ENCODE results near the gene NEUROD2. TPM values are rescaled to one million over a fixed set of nuclear protein-coding genes. Genes with fewer than 3 reads are reported as not detected.
A peak's percentile ranks its signal among the peaks of the same experiment; 100 is the strongest.

Gene NEUROD2
- total and polyA plus RNA-seq, 2 of the 13 experiments (the other 11 are each of a cell fraction or from before 2014, with no cell fraction given), result not detected

DNA sequence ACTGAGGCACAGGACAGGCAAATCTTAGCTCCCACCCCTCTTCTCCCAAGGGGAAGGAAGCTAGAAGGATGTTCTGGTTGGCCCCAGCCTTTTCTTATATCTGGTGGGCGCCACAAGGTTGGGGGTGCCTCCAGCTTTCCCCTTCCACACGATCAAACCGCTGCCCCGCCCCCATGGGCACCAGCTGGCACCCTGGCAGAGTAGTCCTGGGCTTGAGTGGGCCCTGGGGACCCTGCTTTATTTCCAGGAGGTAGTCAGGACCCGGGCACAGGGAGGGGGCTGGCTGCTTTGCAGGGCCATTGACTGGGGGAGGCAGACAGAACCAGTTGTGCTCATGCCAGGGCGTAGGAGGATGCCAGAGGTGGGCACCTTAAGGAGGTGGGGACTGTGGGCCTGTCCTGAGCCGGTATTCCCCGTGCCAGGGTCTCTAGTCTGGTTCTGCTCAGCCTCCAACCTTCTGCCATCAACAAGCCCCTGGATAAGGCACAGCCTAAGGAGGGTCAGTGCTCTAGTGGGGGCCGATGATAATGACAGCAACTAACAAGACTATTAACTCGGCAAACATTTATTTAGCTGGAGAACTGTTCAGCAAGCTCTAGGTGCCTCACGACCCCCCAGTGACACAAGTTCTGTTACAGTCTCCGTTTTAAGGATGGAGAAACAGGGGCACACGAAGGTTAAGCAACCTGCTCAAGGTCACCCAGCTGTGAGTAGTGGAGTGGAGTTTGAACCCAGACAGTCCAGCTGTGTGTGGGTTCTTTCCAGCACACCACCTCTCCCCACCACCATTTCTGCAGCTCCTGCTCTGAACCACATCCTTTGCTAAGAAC lies 11.5 kb upstream of the NEUROD2 start (continued):
- TF ChIP-seq, protein P1, sequence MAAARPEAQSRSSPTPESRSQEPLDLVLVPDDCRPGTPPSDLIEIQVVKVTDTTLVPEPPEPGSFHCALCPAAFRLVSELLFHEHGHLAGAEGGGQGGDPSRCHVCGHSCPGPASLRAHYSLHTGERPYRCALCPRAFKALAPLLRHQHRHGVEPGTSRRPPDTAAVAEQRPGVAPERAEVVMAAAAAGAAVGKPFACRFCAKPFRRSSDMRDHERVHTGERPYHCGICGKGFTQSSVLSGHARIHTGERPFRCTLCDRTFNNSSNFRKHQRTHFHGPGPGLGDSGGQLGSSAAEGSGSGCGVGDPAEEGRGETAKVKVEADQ (CRISPR knock-in tag; IDR thresholded peaks at IDR 0.05; ENCODE audit: borderline replicate concordance), result no peak
- 0 out of 2 replicates have a peak, but pooled peaks have one; percentile 38 for TF ChIP-seq ZSCAN25 (CRISPR knock-in tag; IDR thresholded peaks at IDR 0.05)
- TF ChIP-seq MED1 (CRISPR knock-in tag; IDR thresholded peaks at IDR 0.05), result no peak
- TF ChIP-seq NR2F6 (IDR thresholded peaks at IDR 0.05), result no peak
- 0 out of 2 replicates have a peak, but pooled peaks have one; percentile 29 for TF ChIP-seq NR2F6 (CRISPR knock-in tag; IDR thresholded peaks at IDR 0.05)
- TF ChIP-seq, protein P2, sequence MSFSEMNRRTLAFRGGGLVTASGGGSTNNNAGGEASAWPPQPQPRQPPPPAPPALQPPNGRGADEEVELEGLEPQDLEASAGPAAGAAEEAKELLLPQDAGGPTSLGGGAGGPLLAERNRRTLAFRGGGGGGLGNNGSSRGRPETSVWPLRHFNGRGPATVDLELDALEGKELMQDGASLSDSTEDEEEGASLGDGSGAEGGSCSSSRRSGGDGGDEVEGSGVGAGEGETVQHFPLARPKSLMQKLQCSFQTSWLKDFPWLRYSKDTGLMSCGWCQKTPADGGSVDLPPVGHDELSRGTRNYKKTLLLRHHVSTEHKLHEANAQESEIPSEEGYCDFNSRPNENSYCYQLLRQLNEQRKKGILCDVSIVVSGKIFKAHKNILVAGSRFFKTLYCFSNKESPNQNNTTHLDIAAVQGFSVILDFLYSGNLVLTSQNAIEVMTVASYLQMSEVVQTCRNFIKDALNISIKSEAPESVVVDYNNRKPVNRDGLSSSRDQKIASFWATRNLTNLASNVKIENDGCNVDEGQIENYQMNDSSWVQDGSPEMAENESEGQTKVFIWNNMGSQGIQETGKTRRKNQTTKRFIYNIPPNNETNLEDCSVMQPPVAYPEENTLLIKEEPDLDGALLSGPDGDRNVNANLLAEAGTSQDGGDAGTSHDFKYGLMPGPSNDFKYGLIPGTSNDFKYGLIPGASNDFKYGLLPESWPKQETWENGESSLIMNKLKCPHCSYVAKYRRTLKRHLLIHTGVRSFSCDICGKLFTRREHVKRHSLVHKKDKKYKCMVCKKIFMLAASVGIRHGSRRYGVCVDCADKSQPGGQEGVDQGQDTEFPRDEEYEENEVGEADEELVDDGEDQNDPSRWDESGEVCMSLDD (CRISPR knock-in tag; IDR thresholded peaks at IDR 0.05; ENCODE audit: borderline replicate concordance), result no peak
- TF ChIP-seq ZSCAN12 (CRISPR knock-in tag; IDR thresholded peaks at IDR 0.05), result no peak
- TF ChIP-seq ZNF3 (CRISPR knock-in tag; IDR thresholded peaks at IDR 0.05), result no peak
- TF ChIP-seq, protein P3, sequence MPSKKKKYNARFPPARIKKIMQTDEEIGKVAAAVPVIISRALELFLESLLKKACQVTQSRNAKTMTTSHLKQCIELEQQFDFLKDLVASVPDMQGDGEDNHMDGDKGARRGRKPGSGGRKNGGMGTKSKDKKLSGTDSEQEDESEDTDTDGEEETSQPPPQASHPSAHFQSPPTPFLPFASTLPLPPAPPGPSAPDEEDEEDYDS (CRISPR knock-in tag; IDR thresholded peaks at IDR 0.05), result no peak
- peak; percentile 48; the same call in 1 of the 2 replicates for TF ChIP-seq AHR (CRISPR knock-in tag; IDR thresholded peaks at IDR 0.05)
- no peak for TF ChIP-seq HCFC1 (IDR thresholded peaks at IDR 0.05; ENCODE audit: low read depth, low read length)
- TF ChIP-seq RARG (CRISPR knock-in tag; IDR thresholded peaks at IDR 0.05; ENCODE audit: low read depth), result no peak
- TF ChIP-seq HNRNPUL1 (IDR thresholded peaks at IDR 0.05; ENCODE audit: low read depth, low read length), result no peak
- no peak for TF ChIP-seq SMC3 (IDR thresholded peaks at IDR 0.05; ENCODE audit: low read length)
- peak; percentile 59; the same call in 1 of the 2 replicates for TF ChIP-seq ZBTB7A (CRISPR knock-in tag; IDR thresholded peaks at IDR 0.05)
- TF ChIP-seq, protein P4, sequence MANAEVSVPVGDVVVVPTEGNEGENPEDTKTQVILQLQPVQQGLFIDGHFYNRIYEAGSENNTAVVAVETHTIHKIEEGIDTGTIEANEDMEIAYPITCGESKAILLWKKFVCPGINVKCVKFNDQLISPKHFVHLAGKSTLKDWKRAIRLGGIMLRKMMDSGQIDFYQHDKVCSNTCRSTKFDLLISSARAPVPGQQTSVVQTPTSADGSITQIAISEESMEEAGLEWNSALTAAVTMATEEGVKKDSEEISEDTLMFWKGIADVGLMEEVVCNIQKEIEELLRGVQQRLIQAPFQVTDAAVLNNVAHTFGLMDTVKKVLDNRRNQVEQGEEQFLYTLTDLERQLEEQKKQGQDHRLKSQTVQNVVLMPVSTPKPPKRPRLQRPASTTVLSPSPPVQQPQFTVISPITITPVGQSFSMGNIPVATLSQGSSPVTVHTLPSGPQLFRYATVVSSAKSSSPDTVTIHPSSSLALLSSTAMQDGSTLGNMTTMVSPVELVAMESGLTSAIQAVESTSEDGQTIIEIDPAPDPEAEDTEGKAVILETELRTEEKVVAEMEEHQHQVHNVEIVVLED (CRISPR knock-in tag; IDR thresholded peaks at IDR 0.05; ENCODE audit: borderline replicate concordance), result no peak
- TF ChIP-seq, protein P5, sequence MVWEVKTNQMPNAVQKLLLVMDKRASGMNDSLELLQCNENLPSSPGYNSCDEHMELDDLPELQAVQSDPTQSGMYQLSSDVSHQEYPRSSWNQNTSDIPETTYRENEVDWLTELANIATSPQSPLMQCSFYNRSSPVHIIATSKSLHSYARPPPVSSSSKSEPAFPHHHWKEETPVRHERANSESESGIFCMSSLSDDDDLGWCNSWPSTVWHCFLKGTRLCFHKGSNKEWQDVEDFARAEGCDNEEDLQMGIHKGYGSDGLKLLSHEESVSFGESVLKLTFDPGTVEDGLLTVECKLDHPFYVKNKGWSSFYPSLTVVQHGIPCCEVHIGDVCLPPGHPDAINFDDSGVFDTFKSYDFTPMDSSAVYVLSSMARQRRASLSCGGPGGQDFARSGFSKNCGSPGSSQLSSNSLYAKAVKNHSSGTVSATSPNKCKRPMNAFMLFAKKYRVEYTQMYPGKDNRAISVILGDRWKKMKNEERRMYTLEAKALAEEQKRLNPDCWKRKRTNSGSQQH (CRISPR knock-in tag; IDR thresholded peaks at IDR 0.05; ENCODE audit: low read depth), result no peak
- no peak for TF ChIP-seq ZNF589 (CRISPR knock-in tag; conservative IDR thresholded peaks at IDR 0.05)
- TF ChIP-seq RFX3 (CRISPR knock-in tag; IDR thresholded peaks at IDR 0.05), result no peak
- TF ChIP-seq, protein P6, sequence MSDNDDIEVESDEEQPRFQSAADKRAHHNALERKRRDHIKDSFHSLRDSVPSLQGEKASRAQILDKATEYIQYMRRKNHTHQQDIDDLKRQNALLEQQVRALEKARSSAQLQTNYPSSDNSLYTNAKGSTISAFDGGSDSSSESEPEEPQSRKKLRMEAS (IDR thresholded peaks at IDR 0.05), result no peak
- no peak for TF ChIP-seq ZNF354B (CRISPR knock-in tag; IDR thresholded peaks at IDR 0.05)
- TF ChIP-seq MBD4 (IDR thresholded peaks at IDR 0.05; ENCODE audit: borderline replicate concordance, low read length), result no peak
- no peak for TF ChIP-seq MIXL1 (CRISPR knock-in tag; IDR thresholded peaks at IDR 0.05)
- TF ChIP-seq KMT2A (CRISPR knock-in tag; IDR thresholded peaks at IDR 0.05), result no peak
- TF ChIP-seq ZBTB38 (CRISPR knock-in tag; IDR thresholded peaks at IDR 0.05), result no peak

All from HepG2 (cell line).